ENCODE measurements around the gene CTSA.

The CTSA gene

GRCh38 chr20:45947110-45947866 is 56.2 kb downstream of the CTSA start:
- peak overlapping the region in 1 of 2 donors; percentile 79 for H3K27ac ChIP-seq
- no peak for DNase-seq (ENCODE audit: low spot score)
- no peak for TF ChIP-seq CTCF (IDR thresholded peaks at IDR 0.05)
- no peak overlapping the region for H3K4me3 ChIP-seq

GRCh38 chr20:45948261-45948733 is 57.2 kb downstream of the CTSA start:
- Histone ChIP-seq H3K27ac (peak overlapping the region in 1 of 2 donors; percentile 47), H3K4me3 (no peak overlapping the region)
- TF ChIP-seq CTCF (IDR thresholded peaks at IDR 0.05), result no peak
- no peak for DNase-seq (ENCODE audit: low spot score)
